WTC11 (cell line): ENCODE measurements around the gene COL6A3. TPM values are rescaled to one million over a fixed set of nuclear protein-coding genes. Genes with fewer than 3 reads are reported as not detected.

ENCODE experiments used
- ATAC-seq: fragments of 200-7000 bp; cut with Tn5 transposase; 2 replicates; pipeline ENCODE4 v1.10.0; 2021; ENCODE audit warnings: mild to moderate bottlenecking, moderate library complexity
- CTCF ChIA-PET: fragments of 300-600 bp; sonication (Branson Sonifier 250); formaldehyde crosslinking; loops from one replicate; lab custom pipeline; 2021; ENCODE audit warnings: antibody characterized with exemption; lab: Charles Lee
- POLR2A ChIA-PET: fragments of 350-600 bp; sonication (Branson Sonifier 250); formaldehyde crosslinking; loops from one replicate; lab custom pipeline; 2021; ENCODE audit warnings: antibody characterized with exemption; lab: Charles Lee
- DNase-seq: peaks from one replicate; pipeline ENCODE4 v3.0.0; 2021; ENCODE audit warnings: low spot score
- H3K27ac Mint-ChIP-seq: 2 replicates; pipeline ENCODE4 v1.8.0; 2021; ENCODE audit warnings: mixed read lengths
- H3K27me3 Mint-ChIP-seq: 2 replicates; pipeline ENCODE4 v1.8.0; 2021; ENCODE audit warnings: low read depth, mild to moderate bottlenecking, moderate library complexity, mixed read lengths
- H3K36me3 Mint-ChIP-seq: 2 replicates; pipeline ENCODE4 v1.8.0; 2021; ENCODE audit warnings: mixed read lengths
- H3K4me1 Mint-ChIP-seq: 2 replicates; pipeline ENCODE4 v1.8.0; 2022; ENCODE audit warnings: mixed read lengths
- H3K4me3 Mint-ChIP-seq: 2 replicates; pipeline ENCODE4 v1.8.0; 2021; ENCODE audit warnings: mild to moderate bottlenecking, moderate library complexity, mixed read lengths
- H3K9me3 Mint-ChIP-seq: 2 replicates; pipeline ENCODE4 v1.8.0; 2021; ENCODE audit warnings: mixed read lengths
- ATF3 ChIP-seq: sonication (generic); formaldehyde crosslinking; conservative IDR thresholded peaks from 2 replicates; pipeline ENCODE4 v1.8.1; 2022; ENCODE audit warnings: mild to moderate bottlenecking, missing genetic modification reagents
- CTCF ChIP-seq: fragments of 200-600 bp; IDR thresholded peaks from 2 replicates; pipeline ENCODE4 v1.8.0; 2022; ENCODE audit warnings: antibody characterized with exemption
- E2F1 ChIP-seq: sonication (generic); formaldehyde crosslinking; IDR thresholded peaks from 2 replicates; pipeline ENCODE4 v1.8.0; 2022; ENCODE audit warnings: mild to moderate bottlenecking, missing genetic modification reagents
- EMX1 ChIP-seq: fragments of 250-450 bp; sonication (Bioruptor Pico); IDR thresholded peaks from 2 replicates; pipeline ENCODE4 v1.8.0; 2021; ENCODE audit warnings: mild to moderate bottlenecking
- GABPB1 ChIP-seq: sonication (generic); formaldehyde crosslinking; IDR thresholded peaks from 2 replicates; pipeline ENCODE4 v1.8.1; 2023; ENCODE audit warnings: mild to moderate bottlenecking, missing genetic modification reagents
- GTF2I ChIP-seq: fragments of 250-450 bp; sonication (Bioruptor Pico); conservative IDR thresholded peaks from 2 replicates; pipeline ENCODE4 v1.4.0; 2021; ENCODE audit warnings: mild to moderate bottlenecking
- MYBL2 ChIP-seq: sonication (generic); formaldehyde crosslinking; IDR thresholded peaks from 2 replicates; pipeline ENCODE4 v1.8.1; 2023; ENCODE audit warnings: mild to moderate bottlenecking, moderate library complexity, missing genetic modification reagents
- NFATC4 ChIP-seq: fragments of 250-450 bp; sonication (Bioruptor Pico); IDR thresholded peaks from 2 replicates; pipeline ENCODE4 v1.9.0; 2021; ENCODE audit warnings: mild to moderate bottlenecking
- NFYB ChIP-seq: sonication (generic); formaldehyde crosslinking; conservative IDR thresholded peaks from 2 replicates; pipeline ENCODE4 v1.8.0; 2022; ENCODE audit warnings: low read depth, missing genetic modification reagents
- PRDM15 ChIP-seq: sonication (generic); formaldehyde crosslinking; IDR thresholded peaks from 2 replicates; pipeline ENCODE4 v1.8.0; 2022; ENCODE audit warnings: missing genetic modification reagents
- PRRX2 ChIP-seq: fragments of 250-450 bp; sonication (Bioruptor Pico); IDR thresholded peaks from 2 replicates; pipeline ENCODE4 v1.8.0; 2021; ENCODE audit warnings: mild to moderate bottlenecking
- SMAD4 ChIP-seq: sonication (generic); formaldehyde crosslinking; IDR thresholded peaks from 2 replicates; pipeline ENCODE4 v1.8.0; 2022; ENCODE audit warnings: mild to moderate bottlenecking, missing genetic modification reagents
- TEAD1 ChIP-seq: sonication (generic); formaldehyde crosslinking; IDR thresholded peaks from 2 replicates; pipeline ENCODE4 v1.8.0; 2022; ENCODE audit warnings: mild to moderate bottlenecking, missing genetic modification reagents
- ZBTB43 ChIP-seq: sonication (generic); formaldehyde crosslinking; IDR thresholded peaks from 2 replicates; pipeline ENCODE4 v1.8.1; 2023; ENCODE audit warnings: mild to moderate bottlenecking, missing genetic modification reagents
- ZMAT4 ChIP-seq: fragments of 250-450 bp; sonication (Bioruptor Pico); IDR thresholded peaks from 2 replicates; pipeline ENCODE4 v1.9.0; 2021; ENCODE audit warnings: mild to moderate bottlenecking
- ZNF138 ChIP-seq: sonication (generic); formaldehyde crosslinking; conservative IDR thresholded peaks from 2 replicates; pipeline ENCODE4 v1.8.1; 2022; ENCODE audit warnings: mild to moderate bottlenecking, moderate library complexity, missing genetic modification reagents
- ZNF423 ChIP-seq: fragments of 250-450 bp; sonication (Bioruptor Pico); IDR thresholded peaks from 2 replicates; pipeline ENCODE4 v2.1.2; 2022; ENCODE audit warnings: mild to moderate bottlenecking, moderate library complexity
- ZNF512 ChIP-seq: sonication (generic); formaldehyde crosslinking; IDR thresholded peaks from 2 replicates; pipeline ENCODE4 v1.8.1; 2022; ENCODE audit warnings: missing genetic modification reagents, borderline replicate concordance
- total RNA-seq: library from RNA; stranded (reverse); gene quantifications from 3 replicates; pipeline ENCODE4 v1.2.3, GENCODE V29; 2021

Gene COL6A3
- total RNA-seq, 1 experiment from 2014 or later, result 2.6 TPM

GRCh38 chr2:237278568-237278967, 135.4 kb downstream of the COL6A3 start:
- Mint-ChIP-seq H3K27ac (no peak overlapping the region), H3K4me1 (peaks cover 6% of the 10 kb centered on the region), H3K9me3 (no peaks in the 10 kb centered on the region), H3K36me3 (no peaks in the 10 kb centered on the region), H3K27me3 (peaks cover 2% of the 10 kb centered on the region; the same call in 1 of the 2 replicates), H3K4me3 (no peak overlapping the region)
- TF ChIP-seq NFATC4, result no peak
- TF ChIP-seq ZBTB43, result no peak
- TF ChIP-seq SMAD4 (CRISPR knock-in tag), result no peak
- TF ChIP-seq ZMAT4 (CRISPR knock-in tag), result no peak
- no peak for TF ChIP-seq E2F1 (CRISPR knock-in tag)
- no peak for TF ChIP-seq CTCF
- no peak for TF ChIP-seq ATF3
- no peak for TF ChIP-seq GTF2I (CRISPR knock-in tag)
- TF ChIP-seq MYBL2, result no peak
- TF ChIP-seq GABPB1 (CRISPR knock-in tag), result no peak
- no peak for TF ChIP-seq ZNF512 (CRISPR knock-in tag)
- TF ChIP-seq EMX1, result no peak
- TF ChIP-seq NFYB (CRISPR knock-in tag), result no peak
- no peak for TF ChIP-seq TEAD1 (CRISPR knock-in tag)
- no peak for TF ChIP-seq PRRX2
- no peak for TF ChIP-seq ZNF423 (CRISPR knock-in tag)
- no peak for TF ChIP-seq PRDM15
- no peak for TF ChIP-seq ZNF138 (CRISPR knock-in tag)
- POLR2A ChIA-PET, result no interaction called here
- ATAC-seq (no peak), DNase-seq (no peak)
- CTCF ChIA-PET, result no interaction called here
